Esophagus muscularis mucosa (tissue), 4 donors: ENCODE data around the gene ATP8B2. TPM values are rescaled to one million over a fixed set of nuclear protein-coding genes. Genes with fewer than 3 reads are reported as not detected.
A peak's percentile ranks its signal among the peaks of the same experiment; 100 is the strongest.

Experiments used
- DNase-seq: peaks from one replicate; pipeline ENCODE4 v3.0.0-alpha.2; 2017; ENCODE audit errors: extremely low spot score
- H3K27ac ChIP-seq, 4 donors: fragments of 200-600 bp; sonication (generic); replicated peaks in 1 of 4; 1 replicate in 3 of 4; 2 replicates in 1 of 4; pipeline ENCODE4 v1.5.1; 2016 to 2019; ENCODE audit warnings: mild to moderate bottlenecking in 1 of 4
- H3K27me3 ChIP-seq, 4 donors: fragments of 200-600 bp; sonication (generic); one replicate each; pipeline versions ENCODE4 v1.5.1 to v1.6.0; 2016 to 2019
- H3K36me3 ChIP-seq, 4 donors: fragments of 200-600 bp; sonication (generic); one replicate each; pipeline ENCODE4 v1.5.1; 2016 to 2019
- H3K4me1 ChIP-seq, 4 donors: fragments of 200-600 bp; sonication (generic); one replicate each; pipeline ENCODE4 v1.5.1; 2016 to 2019
- H3K4me3 ChIP-seq, 4 donors: fragments of 200-600 bp; sonication (generic); 1 replicate in 2 of 4; 2 replicates in 2 of 4; pipeline ENCODE4 v1.5.1; 2016 to 2019; ENCODE audit warnings: mild to moderate bottlenecking in 4 of 4, moderate library complexity in 1 of 4
- H3K9me3 ChIP-seq, 4 donors: fragments of 200-600 bp; sonication (generic); 1 replicate in 3 of 4; 2 replicates in 1 of 4; pipeline ENCODE4 v1.5.1; 2016 to 2019
- CTCF ChIP-seq, 3 experiments: fragments of 200-600 bp in 2 of 3; fragments of 450-650 bp in 1 of 3; sonication (generic) in 2 of 3; IDR thresholded peaks; one replicate each; pipeline ENCODE4 v1.5.1; 2017 to 2019; ENCODE audit warnings: antibody characterized with exemption in 3 of 3, mild to moderate bottlenecking in 2 of 3, moderate library complexity in 1 of 3
- EP300 ChIP-seq: sonication (generic); formaldehyde crosslinking; IDR thresholded peaks from one replicate; pipeline ENCODE4 v1.6.1; 2017; ENCODE audit warnings: antibody characterized with exemption
- POLR2A ChIP-seq: fragments of 450-650 bp; IDR thresholded peaks from one replicate; pipeline ENCODE4 v1.6.1; 2017; ENCODE audit warnings: antibody characterized with exemption, moderate library complexity, mild to moderate bottlenecking, low read depth
- POLR2AphosphoS5 ChIP-seq, 2 donors: sonication (generic); formaldehyde crosslinking; IDR thresholded peaks; one replicate each; pipeline ENCODE4 v1.6.1; 2017; ENCODE audit warnings: antibody characterized with exemption in 2 of 2
- WGBS: methylation state at CpG from one replicate; pipeline ENCODE4 v1.1.5; 2018; 5-methylcytosine and 5-hydroxymethylcytosine counted together
- intact Hi-C: fragments of 100-400 bp; cut with DNase I; formaldehyde crosslinking; loops from one replicate; pipeline ENCODE4 v1.15.1; 2023
- total RNA-seq, 4 donors: library from RNA; depleted of rRNA; stranded (reverse); fragments of >200 nt; gene quantifications; one replicate each; pipeline versions ENCODE4 v1.1.0 to v1.2.1, GENCODE V29; 2016

ATP8B2 gene
- total RNA-seq, 4 donors from 2014 or later = 108 to 178 (median 128) TPM

- no peaks in the 10 kb centered on the region for H3K9me3 ChIP-seq
- 84% methylated on average over 7 of the region's 7 CpGs for WGBS
- no peak overlapping the region for H3K4me3 ChIP-seq
- TF ChIP-seq EP300 = no peak
- TF ChIP-seq POLR2A = no peak
- TF ChIP-seq CTCF (IDR thresholded peaks at IDR 0.05) = no peak
- no peak for TF ChIP-seq POLR2AphosphoS5 (IDR thresholded peaks at IDR 0.05)
- H3K27ac ChIP-seq = peak overlapping the region in 1 of 4 donors; percentile 99
- H3K4me1 ChIP-seq = peaks cover 29 to 39% (median 36%) of the 10 kb centered on the region in 4 donors
- H3K36me3 ChIP-seq = no peaks in the 10 kb centered on the region
- intact Hi-C loops = loop anchor here (5.0 kb wide), 1 partner anchor 51 kb away; the partner anchor contains the start of gene HAX1
- no peak for DNase-seq
- no peaks in the 10 kb centered on the region for H3K27me3 ChIP-seq
Measured at GRCh38 chr1:154323493-154323892, 1.8 kb upstream of the ATP8B2 start.

- peak overlapping the region; percentile 99 to 100 (median 99) for H3K27ac ChIP-seq
- H3K4me1 ChIP-seq = peaks cover 34 to 45% (median 43%) of the 10 kb centered on the region in 4 donors
- H3K27me3 ChIP-seq = no peaks in the 10 kb centered on the region
- no peaks in the 10 kb centered on the region for H3K9me3 ChIP-seq
- whole genome bisulfite sequencing = 100% methylated on average over 1 of the region's 2 CpGs
- DNase-seq = no peak
- TF ChIP-seq EP300 = no peak
- no peak for TF ChIP-seq POLR2AphosphoS5 (IDR thresholded peaks at IDR 0.05)
- no peak for TF ChIP-seq CTCF (IDR thresholded peaks at IDR 0.05)
- TF ChIP-seq POLR2A = no peak
- no peaks in the 10 kb centered on the region for H3K36me3 ChIP-seq
- intact Hi-C loops = loop anchor here (5.0 kb wide), 1 partner anchor 52 kb away; the partner anchor contains the start of gene HAX1
- peak overlapping the region; percentile 88 to 99 (median 96) for H3K4me3 ChIP-seq
Measured at GRCh38 chr1:154324241-154324640, 1.1 kb upstream of the ATP8B2 start.

- peak; percentile 94 for DNase-seq
- H3K4me3 ChIP-seq = peak overlapping the region; percentile 88 to 99 (median 96)
- 2% methylated on average over 35 of the region's 63 CpGs for WGBS
- H3K27ac ChIP-seq = peak overlapping the region; percentile 99 to 100 (median 99)
- intact Hi-C loops = loop anchor here (2.0 kb wide), 1 partner anchor 79 kb away; the partner anchor contains the start of gene IL6R
- no peak for TF ChIP-seq POLR2A
- peak; percentile 50 to 60 for TF ChIP-seq POLR2AphosphoS5 (IDR thresholded peaks at IDR 0.05)
- TF ChIP-seq CTCF (IDR thresholded peaks at IDR 0.05) = peak; percentile 51 to 72 (median 58)
- TF ChIP-seq EP300 = no peak
- no peaks in the 10 kb centered on the region for H3K9me3 ChIP-seq
- peaks cover 4 to 9% (median 7%) of the 10 kb centered on the region in 4 donors for H3K36me3 ChIP-seq
- H3K27me3 ChIP-seq = no peaks in the 10 kb centered on the region
- H3K4me1 ChIP-seq = peaks cover 34 to 61% (median 59%) of the 10 kb centered on the region in 4 donors
Measured at GRCh38 chr1:154325583-154326545, 539 bp downstream of the ATP8B2 start.

GRCh38 chr1:154326546-154327465 lies 1.5 kb downstream of the ATP8B2 start:
- H3K4me3 ChIP-seq = peak overlapping the region; percentile 88 to 99 (median 96)
- H3K27me3 ChIP-seq = no peaks in the 10 kb centered on the region
- H3K27ac ChIP-seq = peak overlapping the region; percentile 99 to 100 (median 99)
- peak; percentile 95 for DNase-seq
- TF ChIP-seq POLR2AphosphoS5 (IDR thresholded peaks at IDR 0.05) (peak; percentile 68 to 84), EP300 (no peak), CTCF (IDR thresholded peaks at IDR 0.05) (peak in 1 of 3 experiments; percentile 6)
- H3K36me3 ChIP-seq = peaks cover 14 to 18% (median 16%) of the 10 kb centered on the region in 4 donors
- no peaks in the 10 kb centered on the region for H3K9me3 ChIP-seq
- WGBS = 22% methylated on average over 6 of the region's 6 CpGs
- intact Hi-C loops = loop anchor here (2.0 kb wide), 1 partner anchor 78 kb away; the partner anchor contains the start of gene IL6R
- H3K4me1 ChIP-seq = peaks cover 34 to 62% (median 59%) of the 10 kb centered on the region in 4 donors
